A549 (cell line): Measurements from ENCODE around the gene WDR33. TPM values are rescaled to one million over a fixed set of nuclear protein-coding genes. Genes with fewer than 3 reads are reported as not detected.

Source experiments
- ATAC-seq, 2 experiments: fragments of 200-7000 bp in 1 of 2; fragments of >200 bp in 1 of 2; cut with Nextera tagmentation in 1 of 2; cut with Tn5 transposase in 1 of 2; 3 replicates each; pipeline versions ENCODE4 v1.8.0 to v1.9.1; 2018 to 2020; ENCODE audit warnings: mild to moderate bottlenecking in 1 of 2, moderate library complexity in 1 of 2
- CTCF ChIA-PET: fragments of 300-600 bp; sonication (Branson Sonifier 250); formaldehyde crosslinking; extraction: SDS; loops from one replicate; lab custom pipeline; 2021; ENCODE audit warnings: antibody characterized with exemption, inconsistent platforms; lab: Yijun Ruan, JAX
- POLR2A ChIA-PET: fragments of 350-600 bp; formaldehyde crosslinking; extraction: SDS; loops from one replicate; lab custom pipeline; 2021; ENCODE audit warnings: antibody characterized with exemption, inconsistent platforms; lab: Yijun Ruan, JAX
- DNase-seq, 2 experiments: peaks; one replicate each; pipeline versions ENCODE4 v3.0.0 to v3.0.0-alpha.2; 2011 to 2016; ENCODE audit warnings: low read depth in 1 of 2, low spot score in 1 of 2
- FAIRE-seq: peaks from 2 replicates; lab custom pipeline; 2011; peaks lifted over from hg19 to GRCh38; lab: Jason Lieb, UNC
- H3K27ac ChIP-seq, 2 experiments: fragments of >200 bp; sonication (Bioruptor Twin); formaldehyde crosslinking; 3 replicates each; pipeline ENCODE4 v1.5.1; 2016 to 2017
- H3K4me1 ChIP-seq: fragments of >200 bp; sonication (Bioruptor Twin); formaldehyde crosslinking; 3 replicates; pipeline ENCODE4 v1.6.1; 2016
- H3K4me2 ChIP-seq: fragments of >200 bp; sonication (Bioruptor Twin); formaldehyde crosslinking; 3 replicates; pipeline ENCODE4 v1.6.1; 2016
- H3K4me3 ChIP-seq: fragments of >200 bp; sonication (Bioruptor Twin); formaldehyde crosslinking; 3 replicates; pipeline ENCODE4 v1.5.1; 2016
- H3K9me3 ChIP-seq: fragments of >200 bp; sonication (Bioruptor Twin); formaldehyde crosslinking; 3 replicates; pipeline ENCODE4 v1.6.1; 2016
- CBX2 ChIP-seq: fragments of 200-600 bp; sonication (generic); IDR thresholded peaks from 2 replicates; pipeline ENCODE4 v1.6.1; 2016; ENCODE audit warnings: low read depth, mild to moderate bottlenecking, borderline replicate concordance
- CEBPB ChIP-seq, 2 experiments: fragments of >200 bp in 1 of 2; sonication (Bioruptor Twin) in 1 of 2; formaldehyde crosslinking in 1 of 2; IDR thresholded peaks; 2 replicates each; pipeline ENCODE4 v1.6.1; 2012 to 2016
- CHD4 ChIP-seq: fragments of 200-600 bp; sonication (generic); IDR thresholded peaks from 2 replicates; pipeline ENCODE4 v1.6.1; 2016; ENCODE audit warnings: antibody characterized with exemption, mild to moderate bottlenecking, borderline replicate concordance
- FOSL2 ChIP-seq, 2 experiments: fragments of 450-650 bp in 1 of 2; fragments of >200 bp in 1 of 2; sonication (Bioruptor Twin) in 1 of 2; formaldehyde crosslinking; IDR thresholded peaks; 2 replicates each; pipeline versions ENCODE4 v1.5.0 to v1.6.1; 2016 to 2020; ENCODE audit warnings: mild to moderate bottlenecking in 1 of 2, moderate library complexity in 1 of 2
- FOXS1 ChIP-seq: fragments of 250-450 bp; sonication (Bioruptor Pico); IDR thresholded peaks from 2 replicates; pipeline ENCODE4 v1.5.0; 2020; ENCODE audit warnings: mild to moderate bottlenecking, moderate library complexity
- HOXA7 ChIP-seq: fragments of 250-450 bp; sonication (Bioruptor Pico); IDR thresholded peaks from 2 replicates; pipeline ENCODE4 v1.5.0; 2020; ENCODE audit warnings: mild to moderate bottlenecking, moderate library complexity
- JUN ChIP-seq, 2 experiments: fragments of >200 bp; sonication (Bioruptor Twin); formaldehyde crosslinking; IDR thresholded peaks; 2 replicates in 1 of 2; 3 replicates in 1 of 2; pipeline ENCODE4 v1.6.1; 2016 to 2017
- NR3C1 ChIP-seq: fragments of >200 bp; sonication (Bioruptor Twin); formaldehyde crosslinking; IDR thresholded peaks from 3 replicates; pipeline ENCODE4 v1.6.1; 2017
- RNF2 ChIP-seq: fragments of 200-600 bp; sonication (generic); IDR thresholded peaks from 2 replicates; pipeline ENCODE4 v1.6.1; 2016; ENCODE audit warnings: low read depth, mild to moderate bottlenecking, antibody characterized with exemption, moderate library complexity, borderline replicate concordance
- TFCP2L1 ChIP-seq: fragments of 250-450 bp; sonication (Bioruptor Pico); IDR thresholded peaks from 2 replicates; pipeline ENCODE4 v1.5.0; 2021; ENCODE audit warnings: mild to moderate bottlenecking
- WGBS: methylation state at CpG from one replicate; pipeline ENCODE4 v1.1.6; 2017; ENCODE audit errors: missing lambda C conversion rate; 5-methylcytosine and 5-hydroxymethylcytosine counted together
- polyA plus RNA-seq, 4 experiments: library from polyadenylated mRNA; depleted of rRNA in 3 of 4; stranded (reverse); fragments of >200 nt; fragmentation: RNase III in 1 of 4; extraction: RNeasy Plus Mini Kit Qiagen cat#74134 plus additional on column Dnase treatment in 1 of 4; gene quantifications; 2 replicates in 3 of 4; 3 replicates in 1 of 4; pipeline ENCODE4 v1.2.3, GENCODE V29; 2011 to 2017
- TF ChIP-seq, protein P1 (sequence below): fragments of 250-450 bp; sonication (Bioruptor Pico); IDR thresholded peaks from 2 replicates; pipeline ENCODE4 v1.5.0; 2020; ENCODE audit warnings: low read depth, mild to moderate bottlenecking, moderate library complexity
- TF ChIP-seq, protein P2 (sequence below): IDR thresholded peaks from 2 replicates; pipeline ENCODE4 v1.6.1; 2012
- TF ChIP-seq, protein P3 (sequence below): fragments of 200-600 bp; sonication (generic); IDR thresholded peaks from 2 replicates; pipeline ENCODE4 v1.6.1; 2016; ENCODE audit warnings: antibody characterized with exemption, mild to moderate bottlenecking, moderate library complexity
- TF ChIP-seq, protein P4 (sequence below): fragments of >200 bp; sonication (Bioruptor Twin); formaldehyde crosslinking; IDR thresholded peaks from 2 replicates; pipeline ENCODE4 v1.6.1; 2016
- TF ChIP-seq, protein P5 (sequence below): fragments of 250-450 bp; sonication (Bioruptor Pico); IDR thresholded peaks from 2 replicates; pipeline ENCODE4 v1.5.0; 2021; ENCODE audit warnings: mild to moderate bottlenecking, moderate library complexity, borderline replicate concordance
- TF ChIP-seq, protein P6 (sequence below): IDR thresholded peaks from 2 replicates; pipeline ENCODE4 v1.6.1; 2012; ENCODE audit warnings: low read depth, borderline replicate concordance

WDR33 gene
- polyA plus RNA-seq, 2 of the 4 experiments (the other 2 are of a cell fraction), result 21.3 to 67.1 TPM

DNA sequence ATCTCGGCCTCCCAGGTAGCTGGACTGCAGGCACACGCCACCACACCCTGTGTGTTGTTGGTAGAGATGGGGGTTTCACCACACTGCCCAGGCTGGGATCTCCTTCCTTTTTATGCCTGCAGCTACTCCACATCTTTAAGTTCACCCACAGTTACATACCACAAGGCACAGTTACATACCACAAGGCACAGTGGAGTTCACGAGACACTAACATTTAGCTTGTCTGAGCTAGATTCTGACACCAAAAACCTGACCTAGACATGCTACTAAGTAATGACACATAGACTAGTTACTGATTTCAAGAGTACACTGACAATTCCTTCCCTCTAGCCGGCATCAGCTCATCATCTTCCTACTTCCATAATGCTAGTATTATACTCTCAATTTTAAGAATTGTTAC is 42.7 kb upstream of the WDR33 start:
- no peak overlapping the region for H3K4me3 ChIP-seq
- no peak for TF ChIP-seq CBX2
- no peak for TF ChIP-seq HOXA7
- TF ChIP-seq, protein P1, sequence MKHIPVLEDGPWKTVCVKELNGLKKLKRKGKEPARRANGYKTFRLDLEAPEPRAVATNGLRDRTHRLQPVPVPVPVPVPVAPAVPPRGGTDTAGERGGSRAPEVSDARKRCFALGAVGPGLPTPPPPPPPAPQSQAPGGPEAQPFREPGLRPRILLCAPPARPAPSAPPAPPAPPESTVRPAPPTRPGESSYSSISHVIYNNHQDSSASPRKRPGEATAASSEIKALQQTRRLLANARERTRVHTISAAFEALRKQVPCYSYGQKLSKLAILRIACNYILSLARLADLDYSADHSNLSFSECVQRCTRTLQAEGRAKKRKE (CRISPR knock-in tag), result no peak
- no peak for TF ChIP-seq FOXS1 (CRISPR knock-in tag)
- TF ChIP-seq FOSL2 (IDR thresholded peaks at IDR 0.05), result no peak
- no peak for TF ChIP-seq FOSL2 (CRISPR knock-in tag; IDR thresholded peaks at IDR 0.05)
- TF ChIP-seq, protein P2, sequence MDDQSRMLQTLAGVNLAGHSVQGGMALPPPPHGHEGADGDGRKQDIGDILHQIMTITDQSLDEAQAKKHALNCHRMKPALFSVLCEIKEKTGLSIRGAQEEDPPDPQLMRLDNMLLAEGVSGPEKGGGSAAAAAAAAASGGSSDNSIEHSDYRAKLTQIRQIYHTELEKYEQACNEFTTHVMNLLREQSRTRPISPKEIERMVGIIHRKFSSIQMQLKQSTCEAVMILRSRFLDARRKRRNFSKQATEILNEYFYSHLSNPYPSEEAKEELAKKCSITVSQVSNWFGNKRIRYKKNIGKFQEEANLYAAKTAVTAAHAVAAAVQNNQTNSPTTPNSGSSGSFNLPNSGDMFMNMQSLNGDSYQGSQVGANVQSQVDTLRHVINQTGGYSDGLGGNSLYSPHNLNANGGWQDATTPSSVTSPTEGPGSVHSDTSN, result no peak
- TF ChIP-seq TFCP2L1, result no peak
- TF ChIP-seq, protein P3, sequence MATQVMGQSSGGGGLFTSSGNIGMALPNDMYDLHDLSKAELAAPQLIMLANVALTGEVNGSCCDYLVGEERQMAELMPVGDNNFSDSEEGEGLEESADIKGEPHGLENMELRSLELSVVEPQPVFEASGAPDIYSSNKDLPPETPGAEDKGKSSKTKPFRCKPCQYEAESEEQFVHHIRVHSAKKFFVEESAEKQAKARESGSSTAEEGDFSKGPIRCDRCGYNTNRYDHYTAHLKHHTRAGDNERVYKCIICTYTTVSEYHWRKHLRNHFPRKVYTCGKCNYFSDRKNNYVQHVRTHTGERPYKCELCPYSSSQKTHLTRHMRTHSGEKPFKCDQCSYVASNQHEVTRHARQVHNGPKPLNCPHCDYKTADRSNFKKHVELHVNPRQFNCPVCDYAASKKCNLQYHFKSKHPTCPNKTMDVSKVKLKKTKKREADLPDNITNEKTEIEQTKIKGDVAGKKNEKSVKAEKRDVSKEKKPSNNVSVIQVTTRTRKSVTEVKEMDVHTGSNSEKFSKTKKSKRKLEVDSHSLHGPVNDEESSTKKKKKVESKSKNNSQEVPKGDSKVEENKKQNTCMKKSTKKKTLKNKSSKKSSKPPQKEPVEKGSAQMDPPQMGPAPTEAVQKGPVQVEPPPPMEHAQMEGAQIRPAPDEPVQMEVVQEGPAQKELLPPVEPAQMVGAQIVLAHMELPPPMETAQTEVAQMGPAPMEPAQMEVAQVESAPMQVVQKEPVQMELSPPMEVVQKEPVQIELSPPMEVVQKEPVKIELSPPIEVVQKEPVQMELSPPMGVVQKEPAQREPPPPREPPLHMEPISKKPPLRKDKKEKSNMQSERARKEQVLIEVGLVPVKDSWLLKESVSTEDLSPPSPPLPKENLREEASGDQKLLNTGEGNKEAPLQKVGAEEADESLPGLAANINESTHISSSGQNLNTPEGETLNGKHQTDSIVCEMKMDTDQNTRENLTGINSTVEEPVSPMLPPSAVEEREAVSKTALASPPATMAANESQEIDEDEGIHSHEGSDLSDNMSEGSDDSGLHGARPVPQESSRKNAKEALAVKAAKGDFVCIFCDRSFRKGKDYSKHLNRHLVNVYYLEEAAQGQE, result no peak
- TF ChIP-seq, protein P4, sequence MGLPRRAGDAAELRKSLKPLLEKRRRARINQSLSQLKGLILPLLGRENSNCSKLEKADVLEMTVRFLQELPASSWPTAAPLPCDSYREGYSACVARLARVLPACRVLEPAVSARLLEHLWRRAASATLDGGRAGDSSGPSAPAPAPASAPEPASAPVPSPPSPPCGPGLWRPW, result no peak
- no peak for TF ChIP-seq JUN (IDR thresholded peaks at IDR 0.05)
- no peak for TF ChIP-seq CHD4
- TF ChIP-seq, protein P5, sequence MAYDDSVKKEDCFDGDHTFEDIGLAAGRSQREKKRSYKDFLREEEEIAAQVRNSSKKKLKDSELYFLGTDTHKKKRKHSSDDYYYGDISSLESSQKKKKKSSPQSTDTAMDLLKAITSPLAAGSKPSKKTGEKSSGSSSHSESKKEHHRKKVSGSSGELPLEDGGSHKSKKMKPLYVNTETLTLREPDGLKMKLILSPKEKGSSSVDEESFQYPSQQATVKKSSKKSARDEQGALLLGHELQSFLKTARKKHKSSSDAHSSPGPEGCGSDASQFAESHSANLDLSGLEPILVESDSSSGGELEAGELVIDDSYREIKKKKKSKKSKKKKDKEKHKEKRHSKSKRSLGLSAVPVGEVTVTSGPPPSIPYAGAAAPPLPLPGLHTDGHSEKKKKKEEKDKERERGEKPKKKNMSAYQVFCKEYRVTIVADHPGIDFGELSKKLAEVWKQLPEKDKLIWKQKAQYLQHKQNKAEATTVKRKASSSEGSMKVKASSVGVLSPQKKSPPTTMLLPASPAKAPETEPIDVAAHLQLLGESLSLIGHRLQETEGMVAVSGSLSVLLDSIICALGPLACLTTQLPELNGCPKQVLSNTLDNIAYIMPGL (CRISPR knock-in tag), result no peak
- TF ChIP-seq, protein P6, sequence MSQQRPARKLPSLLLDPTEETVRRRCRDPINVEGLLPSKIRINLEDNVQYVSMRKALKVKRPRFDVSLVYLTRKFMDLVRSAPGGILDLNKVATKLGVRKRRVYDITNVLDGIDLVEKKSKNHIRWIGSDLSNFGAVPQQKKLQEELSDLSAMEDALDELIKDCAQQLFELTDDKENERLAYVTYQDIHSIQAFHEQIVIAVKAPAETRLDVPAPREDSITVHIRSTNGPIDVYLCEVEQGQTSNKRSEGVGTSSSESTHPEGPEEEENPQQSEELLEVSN, result no peak
- TF ChIP-seq RNF2, result no peak
- TF ChIP-seq, all 56 proteins: peak for 0
- Histone ChIP-seq H3K4me2 (no peak overlapping the region), H3K9me3 (no peaks in the 10 kb centered on the region), H3K27ac (no peak overlapping the region), H3K4me1 (peaks cover 26% of the 10 kb centered on the region)
- ChIA-PET CTCF (no interaction called here), POLR2A (no interaction called here)
- DNase-seq (no peak), ATAC-seq (no peak), FAIRE-seq (no peak)
- 79% methylated on average over 4 of the region's 4 CpGs for WGBS

GRCh38 chr2:127852388-127852787 is 41.4 kb upstream of the WDR33 start:
- CTCF ChIA-PET, result no interaction called here

More at GRCh38 chr2:127852388-127852787, 41.4 kb upstream of the WDR33 start:
- TF ChIP-seq CEBPB (IDR thresholded peaks at IDR 0.05) (peak; percentile 77 to 93; a peak in 3 of 4 replicates), NR3C1 (no peak)
- TF ChIP-seq, all 56 proteins: peak for 1
- POLR2A ChIA-PET, result no interaction called here
- no peaks in the 10 kb centered on the region for H3K9me3 ChIP-seq
- H3K4me3 ChIP-seq, result no peak overlapping the region
- H3K4me2 ChIP-seq, result no peak overlapping the region
- 96% methylated on average over 8 of the region's 8 CpGs for WGBS
- peaks cover 26% of the 10 kb centered on the region for H3K4me1 ChIP-seq
- ATAC-seq, result no peak
- DNase-seq, result no peak
- no peak for FAIRE-seq
- no peak overlapping the region for H3K27ac ChIP-seq
